ENCODE results near the gene THBS4. TPM values are rescaled to one million over a fixed set of nuclear protein-coding genes. Genes with fewer than 3 reads are reported as not detected.
"Not testable (repeated sequence)": the region's sequence is repeated elsewhere in the genome, so short reads cannot be mapped to it uniquely, and the experiment has no call there.

Gene THBS4
- total RNA-seq, 3 donors from 2014 or later (not counting 1 experiment from before 2014, with no cell fraction given): 0.32 to 0.61 (median 0.48) TPM

- not testable (repeated sequence) for H3K27ac Mint-ChIP-seq; H3K4me1 ChIP-seq (ENCODE audit: control insufficient read depth, insufficient read depth, low read length); H3K9me3 ChIP-seq (ENCODE audit: control insufficient read depth, insufficient read depth, low read length); H3K36me3 Mint-ChIP-seq; H3K4me1 Mint-ChIP-seq; H3K27me3 ChIP-seq (ENCODE audit: control insufficient read depth, insufficient read depth, low read length); H3K4me3 ChIP-seq (ENCODE audit: low read length); H3K4me3 Mint-ChIP-seq; H3K27me3 Mint-ChIP-seq (ENCODE audit: low read depth in 2 of 2); H3K27ac ChIP-seq (ENCODE audit: low read length); H3K36me3 ChIP-seq (ENCODE audit: control insufficient read depth, insufficient read depth, low read length); H3K9me3 Mint-ChIP-seq
- TF ChIP-seq, protein P1, sequence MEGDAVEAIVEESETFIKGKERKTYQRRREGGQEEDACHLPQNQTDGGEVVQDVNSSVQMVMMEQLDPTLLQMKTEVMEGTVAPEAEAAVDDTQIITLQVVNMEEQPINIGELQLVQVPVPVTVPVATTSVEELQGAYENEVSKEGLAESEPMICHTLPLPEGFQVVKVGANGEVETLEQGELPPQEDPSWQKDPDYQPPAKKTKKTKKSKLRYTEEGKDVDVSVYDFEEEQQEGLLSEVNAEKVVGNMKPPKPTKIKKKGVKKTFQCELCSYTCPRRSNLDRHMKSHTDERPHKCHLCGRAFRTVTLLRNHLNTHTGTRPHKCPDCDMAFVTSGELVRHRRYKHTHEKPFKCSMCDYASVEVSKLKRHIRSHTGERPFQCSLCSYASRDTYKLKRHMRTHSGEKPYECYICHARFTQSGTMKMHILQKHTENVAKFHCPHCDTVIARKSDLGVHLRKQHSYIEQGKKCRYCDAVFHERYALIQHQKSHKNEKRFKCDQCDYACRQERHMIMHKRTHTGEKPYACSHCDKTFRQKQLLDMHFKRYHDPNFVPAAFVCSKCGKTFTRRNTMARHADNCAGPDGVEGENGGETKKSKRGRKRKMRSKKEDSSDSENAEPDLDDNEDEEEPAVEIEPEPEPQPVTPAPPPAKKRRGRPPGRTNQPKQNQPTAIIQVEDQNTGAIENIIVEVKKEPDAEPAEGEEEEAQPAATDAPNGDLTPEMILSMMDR (IDR thresholded peaks at IDR 0.05): peak; percentile 75
- 41% methylated on average over 15 of the region's 15 CpGs for WGBS (ENCODE audit: insufficient coverage)
- ATAC-seq (peak; percentile 49 to 70 (median 64)), DNase-seq (peak in 1 of 2 donors; percentile 81)
- intact Hi-C loops (cut with micrococcal nuclease): loop anchor here (1.0 kb wide), 2 partner anchors 216 to 581 kb away; no protein-coding TSS in a partner anchor
These were observed 56.6 kb downstream of the THBS4 start for GRCh38 chr5:80091792-80092192.

DNA sequence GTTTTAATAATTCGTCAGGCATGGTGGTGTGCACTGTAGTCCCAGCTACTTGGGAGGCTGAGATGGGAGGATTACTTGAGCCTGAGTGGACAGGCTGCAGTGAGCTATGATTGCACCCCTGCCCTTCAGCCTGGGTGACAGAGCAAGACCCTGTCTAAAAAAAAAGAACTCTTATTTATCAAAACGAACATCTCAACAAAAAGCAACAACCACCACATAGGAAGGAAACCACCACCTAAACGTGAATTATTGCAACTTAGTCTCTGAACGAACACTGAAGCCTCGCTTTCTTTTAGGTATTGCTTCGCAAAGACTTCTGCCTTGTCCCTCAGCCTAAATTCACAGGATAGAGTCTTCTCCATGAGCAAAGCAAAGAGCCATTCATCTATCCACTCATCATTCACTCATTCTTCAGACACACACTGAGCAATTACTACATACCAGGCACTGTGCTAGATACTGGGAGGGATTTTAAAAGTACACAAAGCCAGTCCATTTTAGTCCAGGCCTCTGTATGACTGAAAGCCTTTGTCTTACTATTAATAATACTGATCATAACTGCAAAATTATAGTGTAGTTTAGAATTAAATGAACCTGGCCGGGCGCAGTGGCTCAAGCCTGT lies 57.4 kb downstream of the THBS4 start:
- H3K36me3 Mint-ChIP-seq: no peaks in the 10 kb centered on the region
- H3K4me1 Mint-ChIP-seq: no peaks in the 10 kb centered on the region
- Histone ChIP-seq H3K36me3 (ENCODE audit: control insufficient read depth, insufficient read depth, low read length) (no peaks in the 10 kb centered on the region), H3K4me3 (ENCODE audit: low read length) (no peak overlapping the region), H3K4me1 (ENCODE audit: control insufficient read depth, insufficient read depth, low read length) (no peaks in the 10 kb centered on the region), H3K9me3 (ENCODE audit: control insufficient read depth, insufficient read depth, low read length) (no peaks in the 10 kb centered on the region), H3K27ac (ENCODE audit: low read length) (no peak overlapping the region), H3K27me3 (ENCODE audit: control insufficient read depth, insufficient read depth, low read length) (no peaks in the 10 kb centered on the region)
- TF ChIP-seq, protein P1 (IDR thresholded peaks at IDR 0.05): no peak
- no peak overlapping the region for H3K27ac Mint-ChIP-seq
- DNase-seq (peak in 1 of 2 donors; percentile 31), ATAC-seq (no peak)
- intact Hi-C loops (cut with micrococcal nuclease): no loop called here
- no peaks in the 10 kb centered on the region for H3K27me3 Mint-ChIP-seq (ENCODE audit: low read depth in 2 of 2)
- WGBS (ENCODE audit: insufficient coverage): 49% methylated on average over 6 of the region's 8 CpGs
- H3K4me3 Mint-ChIP-seq: no peak overlapping the region
- no peaks in the 10 kb centered on the region for H3K9me3 Mint-ChIP-seq

- TF ChIP-seq, protein P1 (IDR thresholded peaks at IDR 0.05): no peak
- H3K27ac Mint-ChIP-seq: no peak overlapping the region
- H3K9me3 ChIP-seq (ENCODE audit: control insufficient read depth, insufficient read depth, low read length): no peaks in the 10 kb centered on the region
- ATAC-seq: no peak
- 96% methylated on average over 8 of the region's 8 CpGs for WGBS (ENCODE audit: insufficient coverage)
- H3K4me3 ChIP-seq (ENCODE audit: low read length): no peak overlapping the region
- no peak overlapping the region for H3K4me3 Mint-ChIP-seq
- no peaks in the 10 kb centered on the region for H3K27me3 Mint-ChIP-seq (ENCODE audit: low read depth in 2 of 2)
- no peaks in the 10 kb centered on the region for H3K36me3 Mint-ChIP-seq
- no peaks in the 10 kb centered on the region for H3K4me1 Mint-ChIP-seq
- no peaks in the 10 kb centered on the region for H3K9me3 Mint-ChIP-seq
- intact Hi-C loops (cut with micrococcal nuclease): no loop called here
- no peaks in the 10 kb centered on the region for H3K36me3 ChIP-seq (ENCODE audit: control insufficient read depth, insufficient read depth, low read length)
- H3K27ac ChIP-seq (ENCODE audit: low read length): no peak overlapping the region
- H3K27me3 ChIP-seq (ENCODE audit: control insufficient read depth, insufficient read depth, low read length): no peaks in the 10 kb centered on the region
- H3K4me1 ChIP-seq (ENCODE audit: control insufficient read depth, insufficient read depth, low read length): no peaks in the 10 kb centered on the region
- DNase-seq: no peak
These were observed 58.6 kb downstream of the THBS4 start for GRCh38 chr5:80093796-80094195.

- 99% methylated on average over 4 of the region's 5 CpGs for WGBS (ENCODE audit: insufficient coverage)
- no peak overlapping the region for H3K27ac ChIP-seq (ENCODE audit: low read length)
- no peaks in the 10 kb centered on the region for H3K36me3 ChIP-seq (ENCODE audit: control insufficient read depth, insufficient read depth, low read length)
- H3K4me1 ChIP-seq (ENCODE audit: control insufficient read depth, insufficient read depth, low read length): no peaks in the 10 kb centered on the region
- H3K27me3 ChIP-seq (ENCODE audit: control insufficient read depth, insufficient read depth, low read length): no peaks in the 10 kb centered on the region
- Mint-ChIP-seq H3K9me3 (no peaks in the 10 kb centered on the region), H3K27me3 (ENCODE audit: low read depth in 2 of 2) (no peaks in the 10 kb centered on the region), H3K36me3 (no peaks in the 10 kb centered on the region), H3K4me3 (no peak overlapping the region), H3K4me1 (no peaks in the 10 kb centered on the region), H3K27ac (no peak overlapping the region)
- no peak overlapping the region for H3K4me3 ChIP-seq (ENCODE audit: low read length)
- ATAC-seq (no peak), DNase-seq (no peak)
- TF ChIP-seq, protein P1 (IDR thresholded peaks at IDR 0.05): no peak
- H3K9me3 ChIP-seq (ENCODE audit: control insufficient read depth, insufficient read depth, low read length): no peaks in the 10 kb centered on the region
- intact Hi-C loops (cut with micrococcal nuclease): no loop called here
These were observed 59.1 kb downstream of the THBS4 start for GRCh38 chr5:80094236-80094738.
